ENCODE data around the gene TOMM70.
A peak's percentile ranks its signal among the peaks of the same experiment; 100 is the strongest.
"Not testable (repeated sequence)": the region's sequence is repeated elsewhere in the genome, so short reads cannot be mapped to it uniquely, and the experiment has no call there.

TOMM70 gene

DNA sequence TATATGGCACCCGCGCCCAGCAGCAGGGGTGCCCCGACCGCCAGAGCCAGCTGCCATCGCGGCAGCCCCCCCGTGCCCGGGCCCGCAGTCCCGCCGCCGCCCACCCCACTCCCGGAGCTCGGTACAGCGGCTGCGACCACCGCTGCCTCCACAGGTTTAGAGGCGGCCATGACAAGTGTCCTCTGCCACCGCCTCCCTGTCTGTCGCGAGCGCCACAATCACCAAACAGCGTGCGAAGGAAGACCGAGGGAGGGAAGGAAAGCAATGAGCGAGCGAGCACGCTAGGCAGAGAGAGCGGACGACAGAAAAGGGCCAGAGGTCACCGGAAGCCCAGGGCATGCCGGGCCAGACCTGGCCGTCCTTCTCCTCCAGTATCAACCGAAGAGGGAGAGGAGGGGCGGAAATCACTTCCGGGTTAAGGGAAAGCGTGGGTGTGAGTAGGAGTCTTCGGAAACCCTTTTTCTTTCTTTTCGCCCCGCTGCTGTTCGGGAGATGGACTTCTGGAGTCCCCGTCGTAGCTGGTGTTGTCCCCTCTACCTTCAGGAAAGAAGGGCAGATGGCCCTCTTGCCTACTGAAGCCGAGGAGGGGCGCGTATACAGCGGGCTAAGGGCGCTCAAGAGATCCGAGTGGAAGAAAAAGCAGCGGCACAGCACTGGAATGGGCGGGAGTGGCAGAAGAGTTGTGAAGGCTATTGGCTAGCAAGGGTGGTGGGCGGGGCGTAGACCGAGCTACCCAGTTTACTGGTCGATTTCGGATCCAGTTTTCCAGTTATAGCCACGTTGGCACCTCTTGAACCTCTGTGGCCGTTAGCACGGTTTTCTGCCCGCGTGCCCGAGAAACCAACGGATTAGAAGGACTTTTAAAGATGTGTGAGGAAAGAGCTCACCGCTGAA, at the start of gene TOMM70, which contains the start of gene LNP1:
Gene TOMM70 (minus strand): TSS at position 310 of the 894 bp plus-strand sequence. CDS start 140 bp downstream, at position 170.
Gene LNP1 (plus strand): TSS at position 760 of the 894 bp plus-strand sequence. CDS start 28,191 bp downstream, outside the sequence.
- DNase-seq (ENCODE audit: low read depth in 2 of 2): peak; percentile 89 to 96

DNA sequence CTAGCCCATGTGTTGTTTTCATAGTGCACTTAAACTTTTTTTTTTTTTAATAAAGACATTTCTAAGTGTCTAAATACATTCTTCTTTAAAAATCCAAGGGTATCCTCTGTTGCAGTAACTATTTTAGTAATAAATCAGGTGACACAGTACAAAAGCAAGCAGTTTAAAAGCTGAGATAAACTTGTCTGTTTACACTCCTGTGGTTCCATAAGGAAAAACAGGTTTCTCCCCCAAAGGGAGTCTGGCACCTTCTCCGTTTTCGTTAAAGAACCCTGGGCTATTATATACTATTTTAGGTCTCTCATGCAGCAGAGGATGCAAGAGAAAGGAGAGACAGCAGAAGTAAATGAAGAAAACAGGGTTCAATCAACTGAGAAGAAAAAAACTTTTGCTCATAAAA, 48.3 kb upstream of the TOMM70 start:
- no peak for DNase-seq (ENCODE audit: low read depth in 2 of 2)

DNA sequence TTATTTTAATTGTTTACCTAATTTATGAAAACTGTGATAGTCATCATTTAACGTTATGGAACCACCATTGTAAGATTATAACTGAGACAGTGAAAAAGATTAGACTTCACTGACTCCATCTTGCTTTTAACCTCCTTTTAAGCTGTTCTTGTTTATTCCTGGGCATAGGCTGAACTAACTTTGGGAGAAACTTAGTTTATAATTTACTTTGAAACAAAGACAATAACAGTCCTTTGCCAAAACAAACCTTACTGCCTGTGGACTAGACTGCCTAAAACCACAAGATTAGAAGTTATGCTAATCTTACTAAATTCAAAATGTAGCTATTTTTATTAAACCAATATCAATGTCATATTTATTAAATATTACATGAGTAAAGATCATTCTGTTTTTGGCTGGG, 47.2 kb upstream of the TOMM70 start:
- no peak for DNase-seq (ENCODE audit: low read depth in 2 of 2)

DNA sequence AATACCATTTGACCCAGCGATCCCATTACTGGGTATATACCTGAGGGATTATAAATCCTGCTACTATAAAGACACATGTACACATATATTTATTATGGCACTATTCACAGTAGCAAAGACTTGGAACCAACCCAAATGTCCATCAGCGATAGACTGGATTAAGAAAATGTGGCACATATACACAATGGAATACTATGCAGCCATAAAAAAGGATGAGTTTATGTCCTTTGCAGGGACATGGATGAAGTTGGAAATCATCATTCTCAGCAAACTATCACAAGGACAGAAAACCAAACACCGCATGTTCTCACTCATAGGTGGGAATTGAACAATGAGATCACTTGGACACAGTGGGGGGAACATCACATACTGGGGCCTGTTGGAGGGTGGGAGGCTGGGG, 46.2 kb upstream of the TOMM70 start:
- DNase-seq (ENCODE audit: low read depth in 2 of 2): not testable (repeated sequence)

DNA sequence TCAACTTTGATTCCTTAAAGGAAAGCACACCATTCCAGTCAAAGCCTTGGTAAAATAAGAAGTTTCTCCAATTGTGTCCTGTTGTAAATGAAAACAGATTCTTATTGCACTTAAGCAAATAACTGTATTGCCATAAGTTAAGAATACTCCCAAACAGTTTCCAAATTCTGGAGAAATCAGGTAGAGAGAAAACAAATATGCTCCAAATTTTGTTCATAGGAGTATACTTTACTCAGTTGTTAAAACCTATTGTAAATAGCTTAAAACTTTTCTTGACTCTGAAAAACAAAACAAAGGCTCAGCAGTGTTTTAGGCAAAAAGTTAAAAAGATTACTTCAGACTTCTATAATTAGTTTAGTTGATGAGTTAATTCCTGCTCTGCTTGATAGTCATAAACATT, 42.8 kb upstream of the TOMM70 start:
- DNase-seq (ENCODE audit: low read depth in 2 of 2): no peak

DNA sequence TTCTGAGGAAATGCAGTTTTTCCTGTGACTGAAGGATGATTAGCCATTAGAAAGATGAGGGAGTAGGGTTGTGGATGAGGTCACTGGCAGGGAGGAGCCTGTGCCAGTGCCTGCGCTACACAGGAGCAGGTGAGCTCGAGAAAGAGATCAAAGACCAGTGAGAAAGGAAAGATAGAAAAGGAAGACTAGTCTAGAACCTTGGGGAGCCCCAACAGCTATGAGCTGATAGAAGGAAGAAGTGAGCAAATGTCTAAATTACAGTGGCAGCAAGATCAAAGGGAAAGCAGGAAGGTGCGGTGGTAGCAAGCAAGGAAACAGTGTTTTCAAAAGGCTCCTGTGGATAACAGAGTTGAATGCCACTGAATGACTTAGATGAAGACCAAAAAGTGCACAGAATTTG, 40.0 kb upstream of the TOMM70 start:
- DNase-seq (ENCODE audit: low read depth in 2 of 2): no peak

DNA sequence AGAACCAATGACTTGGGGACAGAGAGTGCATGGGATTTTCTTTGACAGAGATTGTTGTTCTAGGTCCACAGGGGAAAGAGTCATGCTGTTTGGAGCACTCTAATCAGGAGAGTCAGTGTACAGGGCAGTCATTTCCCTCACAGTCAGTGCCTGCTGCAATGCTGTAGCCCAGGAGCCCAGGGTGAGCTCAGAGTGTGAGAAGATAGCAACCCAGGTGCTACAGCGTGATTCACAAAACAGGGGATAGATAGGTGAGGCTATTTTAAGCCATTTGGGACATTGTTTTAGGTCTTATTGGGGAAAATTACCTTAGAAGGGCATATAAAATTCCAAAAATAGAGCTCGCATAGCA, 37.7 kb upstream of the TOMM70 start:
- DNase-seq (ENCODE audit: low read depth in 2 of 2): no peak

DNA sequence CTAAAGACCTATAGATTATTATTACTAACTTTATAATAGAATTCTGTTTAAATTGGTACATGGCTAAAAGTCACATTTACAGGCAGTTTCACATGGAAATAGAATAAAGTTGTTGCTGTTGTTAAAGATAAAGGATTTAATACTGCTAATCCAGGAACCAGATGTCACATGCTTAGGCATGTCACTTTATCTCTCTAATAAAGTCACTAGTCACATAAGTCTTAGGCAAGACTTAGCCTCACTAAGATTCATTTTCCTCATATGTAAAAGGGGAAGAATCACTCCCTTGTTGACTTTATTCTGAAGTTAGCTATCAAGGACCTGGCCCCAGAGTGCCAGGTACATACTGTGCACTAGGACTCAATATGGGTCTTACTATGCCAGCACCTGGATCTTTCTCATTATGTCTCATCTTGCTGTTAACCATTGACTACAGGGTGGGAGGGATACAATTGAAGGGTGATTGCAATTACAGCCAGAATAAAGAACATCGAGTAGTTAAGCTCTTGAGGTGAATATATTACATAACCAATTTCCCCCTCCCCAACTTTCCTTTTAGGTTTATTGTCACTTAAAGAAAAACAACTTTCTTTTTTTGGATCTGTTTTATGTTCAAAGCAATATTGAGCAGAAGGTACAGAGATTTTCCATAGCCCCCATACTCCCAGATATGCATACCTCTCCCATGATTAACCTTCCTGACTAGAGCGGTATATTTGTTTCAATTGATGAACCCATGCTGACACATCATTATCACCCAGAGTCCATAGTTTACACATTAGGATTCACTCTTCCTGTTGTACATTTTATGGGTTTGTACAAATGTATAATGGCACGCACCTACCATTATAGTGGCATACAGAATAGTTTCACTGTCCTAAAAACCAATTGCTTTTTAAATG, 37.1 kb upstream of the TOMM70 start:
- no peak for DNase-seq (ENCODE audit: low read depth in 2 of 2)

DNA sequence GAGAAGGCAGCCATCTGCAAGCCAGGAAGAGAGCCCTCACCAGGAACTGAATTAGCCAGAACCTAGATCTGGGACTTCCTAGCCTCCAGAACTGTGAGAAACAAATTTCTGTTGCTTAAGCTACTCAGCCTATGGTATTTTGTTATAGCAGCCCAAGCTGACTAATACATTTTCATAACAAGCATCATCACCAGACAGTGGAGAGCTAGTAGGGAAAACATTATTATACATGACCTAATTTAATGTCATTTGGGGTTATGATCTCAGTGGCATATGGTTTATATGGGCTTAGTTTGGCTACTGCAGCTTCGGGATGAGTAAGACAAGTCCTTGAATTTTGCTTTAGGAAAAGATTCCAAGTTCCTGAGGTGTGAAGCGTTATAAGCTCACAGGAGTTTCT, 36.1 kb upstream of the TOMM70 start:
- no peak for DNase-seq (ENCODE audit: low read depth in 2 of 2)

DNA sequence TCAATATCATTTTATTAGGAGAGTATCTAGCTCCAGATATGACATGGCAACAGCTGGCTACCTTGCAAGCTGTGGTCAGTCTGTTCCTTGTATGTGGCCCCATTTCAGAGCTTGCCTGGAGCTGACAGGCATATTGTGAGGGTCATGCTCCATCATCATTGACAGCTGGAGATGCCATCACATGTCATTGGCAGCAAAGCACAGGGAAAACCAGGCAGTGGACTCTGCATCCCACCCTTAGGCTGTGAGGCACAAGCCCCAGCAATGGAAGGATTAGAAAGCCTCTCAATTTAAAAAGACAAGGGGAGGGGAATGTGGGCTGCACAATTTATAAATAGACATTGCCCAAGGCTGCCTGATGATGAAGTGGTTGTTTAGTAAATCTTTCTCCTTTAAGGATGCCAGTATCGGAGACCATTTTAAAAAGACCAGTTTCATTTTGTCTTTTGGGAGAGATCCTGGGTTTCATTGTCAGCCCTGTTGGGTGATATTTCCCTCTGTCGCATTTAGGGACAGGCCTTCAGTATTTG, 28.4 kb upstream of the TOMM70 start:
- no peak for DNase-seq (ENCODE audit: low read depth in 2 of 2)

DNA sequence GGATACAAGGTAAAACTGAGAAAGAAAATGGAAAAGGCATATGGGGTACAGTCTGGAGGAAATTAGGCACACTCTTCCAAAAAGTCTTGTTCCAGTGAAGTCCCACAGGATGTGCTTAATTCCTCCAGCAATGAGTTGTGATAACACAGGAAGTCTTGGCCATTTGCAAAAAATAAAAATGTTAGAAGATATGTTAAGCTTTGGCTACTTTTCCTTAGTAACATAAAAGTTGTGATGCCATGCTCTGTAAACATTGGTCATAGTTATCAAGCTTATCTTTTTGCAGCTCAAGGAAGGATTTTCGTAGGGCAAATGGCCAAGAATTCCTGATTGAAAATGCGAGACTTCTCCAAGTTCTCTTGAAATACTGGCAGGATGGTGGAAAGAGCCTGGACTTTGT, 26.8 kb upstream of the TOMM70 start:
- no peak for DNase-seq (ENCODE audit: low read depth in 2 of 2)

DNA sequence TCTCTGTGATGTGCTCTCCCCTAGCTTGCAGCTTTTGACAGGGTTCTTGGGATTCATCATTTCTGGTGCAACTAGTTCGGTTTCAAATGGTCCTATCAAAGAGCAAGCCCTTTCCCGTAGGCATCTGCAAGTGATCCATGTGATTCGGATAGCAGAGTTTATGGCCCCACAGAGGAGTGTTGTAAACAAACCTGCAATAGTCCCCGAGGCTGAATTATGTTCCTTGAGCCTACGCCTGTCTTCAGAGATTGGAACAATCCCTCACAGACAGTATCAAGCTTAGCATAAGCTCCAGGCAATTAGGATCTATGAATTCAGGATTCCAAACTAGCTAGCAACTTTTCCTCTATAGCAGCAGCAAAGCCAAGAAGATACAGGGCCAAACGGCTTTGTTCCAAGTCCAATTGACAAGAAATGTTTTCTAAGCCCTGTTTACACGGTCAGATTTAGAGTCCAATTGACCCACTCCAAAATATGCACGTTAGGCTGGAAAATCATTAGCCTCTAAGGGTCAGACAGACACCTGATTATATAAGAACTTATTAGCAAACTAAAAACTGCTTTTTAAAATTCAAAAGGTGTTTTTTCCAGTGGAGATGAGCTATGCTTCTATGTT, 25.3 kb upstream of the TOMM70 start:
- no peak for DNase-seq (ENCODE audit: low read depth in 2 of 2)

DNA sequence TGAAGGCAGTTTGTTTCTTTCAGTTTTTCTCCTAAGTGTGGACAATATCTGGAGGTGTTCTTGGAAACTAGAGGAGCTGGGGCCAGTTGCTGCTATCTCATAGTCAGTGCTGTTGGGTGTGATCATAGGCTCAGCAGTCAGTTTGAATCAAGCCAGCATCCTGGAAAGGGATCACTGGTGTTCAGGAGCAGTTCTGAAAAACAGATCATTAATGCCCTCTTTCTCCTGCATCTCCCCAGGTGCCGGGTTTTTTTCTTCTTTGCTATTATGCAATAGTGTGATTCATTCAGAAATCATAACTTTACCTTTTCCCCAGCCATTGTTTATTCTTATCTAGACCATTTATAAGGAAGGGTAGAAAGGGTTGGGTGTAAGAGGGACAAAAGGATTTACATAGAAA, 24.4 kb upstream of the TOMM70 start:
- no peak for DNase-seq (ENCODE audit: low read depth in 2 of 2)

DNA sequence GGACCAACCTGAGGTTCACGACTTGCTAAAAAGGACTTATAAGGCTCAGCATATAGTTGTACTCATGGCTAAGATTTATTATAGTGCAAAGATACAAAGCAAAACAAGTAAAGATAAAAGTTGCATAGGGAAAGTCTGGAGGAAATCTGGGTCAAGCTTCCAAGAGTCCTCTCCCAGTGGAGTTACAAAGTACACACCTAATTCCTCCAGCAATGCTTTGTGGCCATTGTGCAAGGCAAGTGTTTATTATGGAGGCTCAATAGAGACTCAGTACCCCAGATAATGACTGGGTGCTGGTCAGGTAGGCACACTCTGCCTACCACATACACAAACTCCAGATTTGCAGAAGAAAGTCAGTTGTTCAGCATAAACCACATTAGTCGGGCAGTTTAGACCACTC, 23.4 kb upstream of the TOMM70 start:
- no peak for DNase-seq (ENCODE audit: low read depth in 2 of 2)

DNA sequence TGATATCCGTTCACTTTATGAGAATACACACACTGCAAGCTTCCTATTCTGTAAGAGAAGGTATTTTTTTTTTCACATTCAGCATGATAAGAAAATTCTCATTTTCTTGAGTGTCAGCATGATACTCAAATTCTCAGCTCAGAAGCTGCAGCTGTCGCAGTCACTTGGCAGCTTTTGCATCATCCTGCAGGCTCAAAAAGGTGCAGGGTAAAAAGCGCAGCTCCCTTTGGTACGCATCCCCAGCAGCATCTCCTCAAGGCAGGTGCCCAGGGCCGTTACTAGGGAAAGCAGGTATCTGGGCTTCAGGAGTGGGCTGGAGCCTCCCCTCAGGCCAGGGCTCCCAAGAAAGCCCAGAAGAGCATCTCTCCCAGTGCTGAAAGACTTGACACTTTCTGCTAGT, 22.7 kb upstream of the TOMM70 start:
- DNase-seq (ENCODE audit: low read depth in 2 of 2): no peak

DNA sequence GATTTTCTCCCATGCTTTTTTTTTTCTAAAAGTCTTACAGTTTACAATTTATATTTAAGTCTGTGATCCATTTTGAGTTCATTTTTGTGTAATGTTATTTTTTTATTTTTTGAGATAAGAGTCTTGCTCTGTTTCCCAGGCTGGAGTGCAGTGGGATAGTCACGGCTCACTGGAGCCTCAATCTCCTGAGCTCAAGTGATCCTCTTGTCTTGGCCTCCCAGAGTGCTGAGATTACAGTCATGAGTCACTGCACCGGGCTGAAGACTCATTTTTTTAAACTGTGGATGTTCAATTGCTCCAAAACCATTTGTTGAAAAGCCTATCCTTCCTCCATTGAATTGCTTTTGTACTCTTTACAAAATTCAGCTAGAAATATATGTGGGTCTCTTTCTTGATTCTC, 20.0 kb upstream of the TOMM70 start:
- no peak for DNase-seq (ENCODE audit: low read depth in 2 of 2)

DNA sequence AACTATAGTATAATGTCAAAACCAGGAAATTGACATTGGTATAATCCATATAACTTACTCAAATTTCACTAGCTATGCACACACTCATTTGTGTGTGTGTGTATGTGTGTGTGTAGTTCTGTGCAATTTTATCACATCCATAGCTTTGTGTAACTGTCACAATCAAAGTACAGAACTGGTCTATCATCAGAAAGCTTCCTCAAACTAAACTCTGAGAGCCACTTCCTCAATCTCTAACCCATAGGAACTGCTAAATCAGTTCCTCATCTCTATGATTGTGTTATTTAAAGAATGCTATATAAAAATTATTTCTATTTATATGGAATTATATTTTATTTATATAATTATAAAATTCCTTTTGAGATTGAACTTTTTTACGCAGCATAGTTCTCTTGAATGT, 18.5 kb upstream of the TOMM70 start:
- DNase-seq (ENCODE audit: low read depth in 2 of 2): no peak

DNA sequence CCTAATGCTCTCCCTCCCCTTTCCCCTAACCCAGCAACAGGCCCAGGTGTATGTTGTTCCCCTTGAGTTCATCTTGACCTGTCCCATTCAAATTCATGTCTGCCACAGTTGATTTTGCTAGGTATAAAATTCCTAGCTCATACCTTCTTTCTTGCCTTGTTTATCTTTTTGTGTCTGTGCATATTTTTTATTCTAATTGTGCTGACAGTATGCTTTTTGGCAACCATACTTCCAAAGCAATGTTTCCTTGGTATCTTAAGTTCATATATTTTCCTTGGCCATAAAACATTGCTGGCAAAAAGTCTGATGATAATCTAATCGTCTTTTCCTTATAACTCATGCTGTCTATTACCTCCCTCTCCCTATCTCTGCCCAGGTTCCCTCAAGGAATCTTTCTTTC, 16.0 kb upstream of the TOMM70 start:
- DNase-seq (ENCODE audit: low read depth in 2 of 2): no peak

DNA sequence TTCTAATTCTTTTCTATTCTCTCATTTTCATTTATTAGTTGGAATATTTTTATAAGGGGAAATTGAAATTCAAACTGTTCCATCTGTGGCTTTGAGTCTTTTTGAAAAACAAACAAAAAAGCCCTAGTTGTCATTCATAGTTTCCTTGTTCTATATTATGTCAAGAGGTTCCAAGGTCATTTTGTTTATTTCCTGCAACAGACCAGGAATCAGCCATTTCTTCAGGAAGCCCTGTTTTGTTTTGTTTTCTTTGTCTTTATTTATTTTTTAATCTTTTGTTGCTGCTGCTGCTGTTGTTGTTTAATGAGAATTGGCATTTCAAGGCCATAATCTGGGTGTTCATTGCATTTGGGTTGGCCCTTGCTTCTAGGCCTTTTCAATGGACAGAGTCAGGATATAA, 15.3 kb upstream of the TOMM70 start:
- DNase-seq (ENCODE audit: low read depth in 2 of 2): no peak

DNA sequence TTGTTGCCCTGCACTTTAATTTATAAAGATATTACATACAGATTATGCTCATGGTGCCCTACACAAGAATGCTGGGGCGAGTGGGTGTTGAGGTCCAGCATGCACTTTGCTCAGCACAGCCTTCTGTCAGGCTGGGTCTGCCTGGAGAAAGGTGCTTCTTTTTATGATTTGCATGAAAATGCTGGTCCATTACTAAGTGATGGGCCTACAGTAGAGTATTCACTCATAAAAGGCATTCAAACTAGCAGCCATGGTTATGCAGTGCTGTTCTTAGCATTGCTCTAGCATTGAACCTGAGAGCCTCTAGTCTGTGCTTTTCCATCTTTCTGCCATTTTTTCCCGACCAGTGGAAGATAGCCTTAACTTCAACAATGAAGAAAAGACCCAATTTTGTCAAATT, 12.7 kb upstream of the TOMM70 start:
- DNase-seq (ENCODE audit: low read depth in 2 of 2): no peak

DNA sequence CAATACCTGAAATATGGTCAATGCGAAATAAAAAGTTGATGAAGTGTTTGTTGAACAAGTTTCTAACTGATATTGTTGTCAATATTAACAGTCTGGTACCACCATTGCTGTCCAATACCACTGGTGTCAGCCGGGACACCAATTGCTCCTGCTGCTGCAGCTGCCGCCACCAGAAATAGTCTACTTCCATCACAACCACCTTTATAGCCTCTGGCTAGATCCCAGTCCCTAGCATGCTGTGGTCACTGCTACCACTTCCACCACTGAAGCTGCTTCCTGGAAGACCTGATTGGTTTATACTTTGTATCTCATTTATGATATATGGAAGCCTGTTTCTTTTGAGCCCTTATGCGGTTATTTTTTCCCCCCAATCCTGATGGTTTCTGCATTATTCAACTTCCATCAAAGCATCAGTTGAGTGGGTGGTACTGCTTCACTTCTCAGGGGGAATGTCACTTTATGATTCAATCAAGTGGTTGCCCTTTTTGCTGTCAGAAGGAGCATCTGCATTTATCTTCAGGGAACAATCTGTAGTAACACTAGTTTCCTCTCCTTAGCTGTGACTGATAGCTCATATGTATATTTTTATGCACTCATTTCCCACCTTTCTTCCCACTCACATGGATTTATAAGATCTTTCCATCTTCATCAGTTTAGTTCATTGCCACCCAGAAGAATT, 12.2 kb upstream of the TOMM70 start:
- DNase-seq (ENCODE audit: low read depth in 2 of 2): no peak

All from stimulated activated CD8-positive, alpha-beta memory T cell treated with anti-CD3 and anti-CD28 coated beads, Interleukin-2, amount 100 ng/mL, for 48 hours (primary cell).